ENCODE results near the gene KLK15.
"Not testable (repeated sequence)": the region's sequence is repeated elsewhere in the genome, so short reads cannot be mapped to it uniquely, and the experiment has no call there.

Gene KLK15

DNA sequence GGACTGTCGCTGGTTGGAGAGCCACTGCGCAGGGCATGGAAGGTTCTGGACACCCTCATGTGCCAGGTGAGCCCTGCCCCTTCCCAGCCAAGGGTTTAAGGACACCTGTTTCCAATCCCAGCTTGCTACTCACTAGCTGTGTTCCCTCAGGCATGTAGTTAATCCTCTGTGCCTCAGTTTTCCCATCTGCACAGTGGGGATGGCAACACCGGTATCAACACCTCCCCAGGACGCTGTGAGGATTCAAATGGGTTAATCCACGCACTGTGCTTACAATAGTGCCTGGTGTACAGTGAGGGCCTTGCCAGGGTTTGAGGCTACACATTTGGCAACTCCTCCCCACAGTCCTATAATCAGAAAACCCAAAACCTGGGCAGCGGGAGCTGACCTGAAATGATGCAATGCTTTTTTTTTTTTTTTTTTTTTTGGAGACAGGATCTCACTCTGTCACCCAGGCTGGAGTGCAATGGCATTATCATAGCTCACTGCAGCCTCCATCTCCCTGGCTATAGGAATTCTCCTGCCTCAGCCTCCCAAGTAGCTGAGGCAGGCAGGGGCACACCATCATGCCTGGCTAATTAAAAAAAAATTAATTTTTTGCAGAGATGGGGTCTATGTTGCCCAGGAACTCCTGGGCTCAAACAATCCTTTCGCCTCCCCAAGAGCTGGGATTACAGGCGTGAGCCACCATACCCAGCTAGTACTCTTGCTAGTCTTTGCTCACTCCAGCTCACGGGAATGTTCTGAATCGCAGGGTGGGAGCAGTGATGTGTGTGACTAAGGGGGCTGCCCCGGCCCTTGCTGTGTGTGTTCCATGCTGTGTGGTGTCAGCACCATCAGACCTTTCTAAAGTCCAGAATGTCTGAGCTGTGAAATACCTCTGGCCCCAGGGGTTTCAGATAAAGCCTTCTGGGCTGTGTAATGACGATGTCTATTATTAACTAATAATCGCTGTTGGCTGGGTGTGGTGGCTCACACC is 40.8 kb downstream of the KLK15 start:
- Histone ChIP-seq H3K9ac (ENCODE audit: low read length) (no peak overlapping the region), H3K27ac (ENCODE audit: low read depth, low read length) (no peak overlapping the region), H3K4me3 (ENCODE audit: low read depth in 1 of 2, low read length in 2 of 2) (no peak overlapping the region), H3K27me3 (ENCODE audit: control insufficient read depth in 1 of 2, insufficient read depth in 2 of 2, low read length in 2 of 2) (peaks cover 0 to 8% of the 10 kb centered on the region in 2 donors), H3K36me3 (ENCODE audit: insufficient read depth, low read length) (peaks cover 10% of the 10 kb centered on the region), H3K9me3 (ENCODE audit: low read length) (no peaks in the 10 kb centered on the region), H3K4me1 (ENCODE audit: insufficient read depth, low read length) (no peaks in the 10 kb centered on the region)

DNA sequence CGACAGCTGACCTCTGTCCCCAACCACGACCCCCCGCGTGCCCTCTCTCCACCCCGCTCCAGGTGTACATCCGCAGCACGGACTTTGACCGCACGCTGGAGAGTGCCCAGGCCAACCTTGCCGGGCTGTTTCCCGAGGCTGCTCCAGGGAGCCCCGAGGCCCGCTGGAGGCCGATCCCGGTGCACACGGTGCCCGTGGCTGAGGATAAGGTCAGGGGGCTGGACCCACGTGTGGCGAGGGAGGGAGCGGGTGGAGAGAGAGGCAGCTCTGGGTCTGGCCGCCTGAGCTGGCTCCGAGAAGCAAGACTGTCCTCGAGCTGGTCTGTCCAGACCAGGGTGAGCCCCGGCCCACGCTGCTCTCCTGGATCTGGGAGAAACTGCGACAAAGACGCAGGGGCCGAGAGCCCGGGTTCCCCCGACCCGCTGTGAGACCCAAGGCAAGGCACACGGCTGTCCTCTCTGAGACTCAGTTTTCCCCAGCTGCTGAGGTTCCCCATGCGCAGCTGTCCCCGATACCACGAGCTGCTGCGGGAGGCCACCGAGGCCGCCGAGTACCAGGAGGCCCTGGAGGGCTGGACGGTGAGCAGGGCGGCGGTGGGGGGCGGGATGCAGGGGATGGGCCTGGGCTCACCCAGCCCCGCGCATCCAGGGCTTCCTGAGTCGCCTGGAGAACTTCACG is 41.6 kb downstream of the KLK15 start:
- Histone ChIP-seq H3K4me1 (ENCODE audit: insufficient read depth, low read length) (no peaks in the 10 kb centered on the region), H3K4me3 (ENCODE audit: low read depth in 1 of 2, low read length in 2 of 2) (no peak overlapping the region), H3K9ac (ENCODE audit: low read length) (no peak overlapping the region), H3K27ac (ENCODE audit: low read depth, low read length) (no peak overlapping the region), H3K27me3 (ENCODE audit: control insufficient read depth in 1 of 2, insufficient read depth in 2 of 2, low read length in 2 of 2) (peaks cover 0 to 8% of the 10 kb centered on the region in 2 donors), H3K36me3 (ENCODE audit: insufficient read depth, low read length) (peaks cover 1% of the 10 kb centered on the region), H3K9me3 (ENCODE audit: low read length) (no peaks in the 10 kb centered on the region)

DNA sequence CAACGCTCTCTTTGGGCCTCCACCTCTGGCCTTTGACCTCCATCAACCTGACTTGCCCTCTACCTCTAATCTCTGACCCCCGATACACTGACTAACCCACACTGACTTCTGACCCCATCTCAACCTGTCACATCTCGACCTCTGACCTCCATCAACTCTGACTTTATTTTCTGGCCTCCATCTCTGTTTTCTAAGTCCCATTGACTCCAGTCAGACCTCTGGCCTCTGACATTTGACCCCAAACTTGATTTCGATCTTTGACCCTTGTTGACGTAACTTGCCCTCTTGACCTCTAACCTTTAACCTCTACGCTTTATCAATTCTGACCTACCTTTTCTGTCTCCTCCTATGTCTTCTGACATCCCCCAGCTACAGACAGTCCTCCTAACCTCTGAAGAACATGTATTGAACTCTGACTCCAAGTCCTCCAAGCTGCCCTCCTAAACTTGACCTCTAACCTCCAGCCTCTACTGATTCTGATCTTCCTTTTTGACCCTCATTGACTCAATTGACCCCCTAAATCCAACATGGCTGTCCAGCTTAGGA is 42.4 kb downstream of the KLK15 start:
- no peaks in the 10 kb centered on the region for H3K36me3 ChIP-seq (ENCODE audit: insufficient read depth, low read length)
- no peaks in the 10 kb centered on the region for H3K9me3 ChIP-seq (ENCODE audit: low read length)
- no peaks in the 10 kb centered on the region for H3K4me1 ChIP-seq (ENCODE audit: insufficient read depth, low read length)
- peaks cover 0 to 8% of the 10 kb centered on the region in 2 donors for H3K27me3 ChIP-seq (ENCODE audit: control insufficient read depth in 1 of 2, insufficient read depth in 2 of 2, low read length in 2 of 2)
- no peak overlapping the region for H3K4me3 ChIP-seq (ENCODE audit: low read depth in 1 of 2, low read length in 2 of 2)
- H3K27ac ChIP-seq (ENCODE audit: low read depth, low read length) = no peak overlapping the region
- H3K9ac ChIP-seq (ENCODE audit: low read length) = no peak overlapping the region

DNA sequence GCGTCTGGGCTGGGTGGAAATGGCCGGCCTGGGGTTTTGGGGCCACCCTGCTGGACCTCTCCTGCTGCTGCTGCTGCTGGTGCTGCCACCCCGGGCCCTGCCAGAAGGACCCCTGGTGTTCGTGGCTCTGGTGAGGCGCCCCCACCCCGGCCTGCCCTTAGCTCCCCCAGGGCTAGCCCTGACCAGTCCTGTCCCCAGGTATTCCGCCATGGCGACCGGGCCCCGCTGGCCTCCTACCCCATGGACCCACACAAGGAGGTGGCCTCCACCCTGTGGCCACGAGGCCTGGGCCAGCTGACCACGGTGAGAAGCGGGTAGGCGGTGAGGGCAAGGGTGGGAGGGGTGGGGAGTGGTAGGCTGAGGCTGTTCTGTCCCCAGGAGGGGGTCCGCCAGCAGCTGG is 43.0 kb downstream of the KLK15 start, which contains the start of gene ACP4:
ACP4 (plus strand) TSS at position 20 of the 400 bp plus-strand sequence; CDS start at position 20, 0 bp downstream.
- Histone ChIP-seq H3K9ac (ENCODE audit: low read length) (no peak within 1 kb of the TSS), H3K36me3 (ENCODE audit: insufficient read depth, low read length) (no peaks in the 10 kb centered on the region), H3K4me3 (ENCODE audit: low read depth in 1 of 2, low read length in 2 of 2) (no peak within 1 kb of the TSS), H3K27me3 (ENCODE audit: control insufficient read depth in 1 of 2, insufficient read depth in 2 of 2, low read length in 2 of 2) (peaks cover 0 to 8% of the 10 kb centered on the region in 2 donors), H3K27ac (ENCODE audit: low read depth, low read length) (no peak within 1 kb of the TSS), H3K4me1 (ENCODE audit: insufficient read depth, low read length) (no peaks in the 10 kb centered on the region), H3K9me3 (ENCODE audit: low read length) (no peaks in the 10 kb centered on the region)

GRCh38 chr19:50785329-50785728 is 48.0 kb downstream of the KLK15 start:
- Histone ChIP-seq H3K9me3 (ENCODE audit: low read length) (no peaks in the 10 kb centered on the region), H3K36me3 (ENCODE audit: insufficient read depth, low read length) (no peaks in the 10 kb centered on the region), H3K4me3 (ENCODE audit: low read depth in 1 of 2, low read length in 2 of 2) (no peak overlapping the region), H3K4me1 (ENCODE audit: insufficient read depth, low read length) (no peaks in the 10 kb centered on the region), H3K27me3 (ENCODE audit: control insufficient read depth in 1 of 2, insufficient read depth in 2 of 2, low read length in 2 of 2) (peaks cover 4 to 18% of the 10 kb centered on the region in 2 donors), H3K27ac (ENCODE audit: low read depth, low read length) (no peak overlapping the region), H3K9ac (ENCODE audit: low read length) (no peak overlapping the region)

- no peak overlapping the region for H3K27ac ChIP-seq (ENCODE audit: low read depth, low read length)
- no peaks in the 10 kb centered on the region for H3K4me1 ChIP-seq (ENCODE audit: insufficient read depth, low read length)
- H3K9ac ChIP-seq (ENCODE audit: low read length) = no peak overlapping the region
- no peak overlapping the region for H3K4me3 ChIP-seq (ENCODE audit: low read depth in 1 of 2, low read length in 2 of 2)
- H3K9me3 ChIP-seq (ENCODE audit: low read length) = no peaks in the 10 kb centered on the region
- no peaks in the 10 kb centered on the region for H3K36me3 ChIP-seq (ENCODE audit: insufficient read depth, low read length)
- peaks cover 10 to 24% of the 10 kb centered on the region in 2 donors for H3K27me3 ChIP-seq (ENCODE audit: control insufficient read depth in 1 of 2, insufficient read depth in 2 of 2, low read length in 2 of 2)
These were observed 48.7 kb downstream of the KLK15 start for GRCh38 chr19:50784710-50785109.

GRCh38 chr19:50783848-50784152 is 49.6 kb downstream of the KLK15 start:
- H3K36me3 ChIP-seq (ENCODE audit: insufficient read depth, low read length); H3K27ac ChIP-seq (ENCODE audit: low read depth, low read length); H3K4me1 ChIP-seq (ENCODE audit: insufficient read depth, low read length); H3K4me3 ChIP-seq (ENCODE audit: low read depth in 1 of 2, low read length in 2 of 2); H3K9ac ChIP-seq (ENCODE audit: low read length); H3K9me3 ChIP-seq (ENCODE audit: low read length): not testable (repeated sequence)
- H3K27me3 ChIP-seq (ENCODE audit: control insufficient read depth in 1 of 2, insufficient read depth in 2 of 2, low read length in 2 of 2) = peaks cover 19 to 33% of the 10 kb centered on the region in 2 donors

- Histone ChIP-seq H3K36me3 (ENCODE audit: insufficient read depth, low read length) (no peaks in the 10 kb centered on the region), H3K27me3 (ENCODE audit: control insufficient read depth in 1 of 2, insufficient read depth in 2 of 2, low read length in 2 of 2) (peaks cover 32 to 49% of the 10 kb centered on the region in 2 donors), H3K4me3 (ENCODE audit: low read depth in 1 of 2, low read length in 2 of 2) (no peak overlapping the region), H3K4me1 (ENCODE audit: insufficient read depth, low read length) (no peaks in the 10 kb centered on the region), H3K27ac (ENCODE audit: low read depth, low read length) (no peak overlapping the region), H3K9me3 (ENCODE audit: low read length) (no peaks in the 10 kb centered on the region), H3K9ac (ENCODE audit: low read length) (no peak overlapping the region)
These were observed 52.5 kb downstream of the KLK15 start for GRCh38 chr19:50780753-50781435.

- H3K4me1 ChIP-seq (ENCODE audit: insufficient read depth, low read length) = no peaks in the 10 kb centered on the region
- no peak overlapping the region for H3K9ac ChIP-seq (ENCODE audit: low read length)
- H3K27ac ChIP-seq (ENCODE audit: low read depth, low read length) = no peak overlapping the region
- H3K27me3 ChIP-seq (ENCODE audit: control insufficient read depth in 1 of 2, insufficient read depth in 2 of 2, low read length in 2 of 2) = peaks cover 32 to 49% of the 10 kb centered on the region in 2 donors
- H3K4me3 ChIP-seq (ENCODE audit: low read depth in 1 of 2, low read length in 2 of 2) = no peak overlapping the region
- no peaks in the 10 kb centered on the region for H3K9me3 ChIP-seq (ENCODE audit: low read length)
- no peaks in the 10 kb centered on the region for H3K36me3 ChIP-seq (ENCODE audit: insufficient read depth, low read length)
These were observed 53.6 kb downstream of the KLK15 start for GRCh38 chr19:50779504-50780457.

DNA sequence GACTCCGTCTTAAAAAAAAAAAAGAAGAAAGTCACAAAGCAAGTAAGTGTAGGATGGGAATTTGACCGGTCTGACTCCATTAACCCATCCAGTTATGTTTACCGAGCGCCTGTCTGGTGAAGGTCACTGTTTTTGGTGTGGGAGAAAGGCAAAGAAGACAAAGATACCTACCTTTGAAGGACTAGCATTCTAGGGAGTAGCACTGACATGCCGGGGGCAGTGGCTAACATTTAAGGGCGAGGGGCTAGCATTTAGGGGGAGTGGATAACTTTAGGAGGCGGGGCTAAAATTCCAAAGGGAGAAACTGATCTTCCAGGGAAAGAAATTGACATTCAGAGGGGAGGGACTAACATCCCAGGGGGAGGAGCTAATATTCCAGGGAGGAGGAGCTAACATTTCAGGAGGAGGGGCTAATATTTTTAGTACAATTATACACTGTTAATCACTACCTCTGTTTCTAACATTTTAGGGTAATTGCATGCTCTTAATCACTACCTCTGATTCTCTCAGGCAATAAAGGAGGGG is 54.4 kb downstream of the KLK15 start:
- no peak overlapping the region for H3K4me3 ChIP-seq (ENCODE audit: low read depth in 1 of 2, low read length in 2 of 2)
- H3K9me3 ChIP-seq (ENCODE audit: low read length) = no peaks in the 10 kb centered on the region
- no peaks in the 10 kb centered on the region for H3K36me3 ChIP-seq (ENCODE audit: insufficient read depth, low read length)
- H3K9ac ChIP-seq (ENCODE audit: low read length) = no peak overlapping the region
- H3K27ac ChIP-seq (ENCODE audit: low read depth, low read length) = no peak overlapping the region
- peaks cover 32 to 49% of the 10 kb centered on the region in 2 donors for H3K27me3 ChIP-seq (ENCODE audit: control insufficient read depth in 1 of 2, insufficient read depth in 2 of 2, low read length in 2 of 2)
- H3K4me1 ChIP-seq (ENCODE audit: insufficient read depth, low read length) = no peaks in the 10 kb centered on the region

Data from muscle layer of colon (tissue), 2 donors.